Mononuclear cell (primary cell): Measurements from ENCODE around the gene TCHH. TPM values are rescaled to one million over a fixed set of nuclear protein-coding genes. Genes with fewer than 3 reads are reported as not detected.
"Not testable (repeated sequence)": the region's sequence is repeated elsewhere in the genome, so short reads cannot be mapped to it uniquely, and the experiment has no call there.

Experiments used
- H3K27me3 ChIP-seq: 2 replicates; pipeline ENCODE4 v1.6.0; 2011; ENCODE audit warnings: low read length, control low read depth; ENCODE audit not compliant: insufficient read depth
- H3K4me1 ChIP-seq: 2 replicates; pipeline ENCODE4 v1.5.1; 2011; ENCODE audit warnings: mild to moderate bottlenecking, low read length, control low read depth; ENCODE audit not compliant: insufficient read depth
- H3K4me3 ChIP-seq: 2 replicates; pipeline ENCODE4 v1.5.1; 2011; ENCODE audit warnings: mild to moderate bottlenecking, low read length, moderate library complexity
- H3K9me3 ChIP-seq: 2 replicates; pipeline ENCODE4 v1.5.1; 2011; ENCODE audit warnings: low read depth, mild to moderate bottlenecking, control low read depth, low read length
- total RNA-seq: library from RNA; depleted of rRNA; stranded (reverse); fragments of >200 nt; gene quantifications from one replicate; pipeline ENCODE4 v1.2.3, GENCODE V29; 2012

Gene TCHH
- not detected for total RNA-seq

- Histone ChIP-seq H3K4me1 (peaks cover 25% of the 10 kb centered on the region), H3K27me3 (peaks cover 91% of the 10 kb centered on the region), H3K4me3 (no peak within 1 kb of the TSS), H3K9me3 (no peaks in the 10 kb centered on the region)
Measured at GRCh38 chr1:152115344-152115743, at the start of gene TCHH. Gene TCHH (minus strand): TSS chr1:152115444. CDS start chr1:152114080, 1,364 bp downstream.

GRCh38 chr1:152164517-152165136 lies 49.4 kb upstream of the TCHH start:
- H3K27me3 ChIP-seq = no peaks in the 10 kb centered on the region
- peaks cover 79% of the 10 kb centered on the region for H3K4me1 ChIP-seq
- H3K4me3 ChIP-seq = no peak overlapping the region
- H3K9me3 ChIP-seq = no peaks in the 10 kb centered on the region

- peaks cover 63% of the 10 kb centered on the region for H3K4me1 ChIP-seq
- H3K4me3 ChIP-seq = no peak overlapping the region
Measured at GRCh38 chr1:152162792-152163463, 47.7 kb upstream of the TCHH start.

GRCh38 chr1:152160576-152160975 lies 45.3 kb upstream of the TCHH start:
- no peak overlapping the region for H3K4me3 ChIP-seq
- no peaks in the 10 kb centered on the region for H3K27me3 ChIP-seq
- H3K4me1 ChIP-seq = peaks cover 41% of the 10 kb centered on the region
- H3K9me3 ChIP-seq = no peaks in the 10 kb centered on the region

More at GRCh38 chr1:152162792-152163463, 47.7 kb upstream of the TCHH start:
- no peaks in the 10 kb centered on the region for H3K9me3 ChIP-seq
- no peaks in the 10 kb centered on the region for H3K27me3 ChIP-seq

GRCh38 chr1:152159144-152159543 lies 43.9 kb upstream of the TCHH start, which contains the start of gene RPTN:
Gene RPTN (minus strand): TSS chr1:152159228. CDS start chr1:152157889, 1,339 bp downstream.
- Histone ChIP-seq H3K9me3 (no peaks in the 10 kb centered on the region), H3K4me3 (no peak within 1 kb of the TSS), H3K27me3 (no peaks in the 10 kb centered on the region), H3K4me1 (peaks cover 29% of the 10 kb centered on the region)

- H3K9me3 ChIP-seq = no peaks in the 10 kb centered on the region
- H3K4me1 ChIP-seq = no peaks in the 10 kb centered on the region
- no peak overlapping the region for H3K4me3 ChIP-seq
- peaks cover 3% of the 10 kb centered on the region for H3K27me3 ChIP-seq
Measured at GRCh38 chr1:152153996-152154395, 38.8 kb upstream of the TCHH start.

GRCh38 chr1:152151646-152152045 lies 36.4 kb upstream of the TCHH start:
- Histone ChIP-seq H3K4me1 (no peaks in the 10 kb centered on the region), H3K9me3 (peaks cover 6% of the 10 kb centered on the region), H3K27me3 (peaks cover 3% of the 10 kb centered on the region)

GRCh38 chr1:152148981-152149380 lies 33.7 kb upstream of the TCHH start:
- Histone ChIP-seq H3K27me3 (peaks cover 3% of the 10 kb centered on the region), H3K9me3 (peaks cover 6% of the 10 kb centered on the region), H3K4me1 (no peaks in the 10 kb centered on the region), H3K4me3 (no peak overlapping the region)

More at GRCh38 chr1:152151646-152152045, 36.4 kb upstream of the TCHH start:
- H3K4me3 ChIP-seq = no peak overlapping the region

GRCh38 chr1:152148051-152148450 lies 32.8 kb upstream of the TCHH start:
- Histone ChIP-seq H3K4me3 (no peak overlapping the region), H3K4me1 (no peaks in the 10 kb centered on the region), H3K9me3 (peaks cover 6% of the 10 kb centered on the region), H3K27me3 (peaks cover 5% of the 10 kb centered on the region)

- no peaks in the 10 kb centered on the region for H3K4me1 ChIP-seq
- no peak overlapping the region for H3K4me3 ChIP-seq
- peaks cover 6% of the 10 kb centered on the region for H3K9me3 ChIP-seq
- H3K27me3 ChIP-seq = peaks cover 18% of the 10 kb centered on the region
Measured at GRCh38 chr1:152145769-152146168, 30.5 kb upstream of the TCHH start.

GRCh38 chr1:152144674-152145183 lies 29.5 kb upstream of the TCHH start:
- not testable (repeated sequence) for H3K4me1 ChIP-seq, H3K9me3 ChIP-seq, H3K4me3 ChIP-seq
- peaks cover 24% of the 10 kb centered on the region for H3K27me3 ChIP-seq

GRCh38 chr1:152143150-152143887 lies 28.1 kb upstream of the TCHH start:
- Histone ChIP-seq H3K9me3 (peaks cover 5% of the 10 kb centered on the region), H3K4me3 (no peak overlapping the region), H3K4me1 (no peaks in the 10 kb centered on the region), H3K27me3 (peaks cover 25% of the 10 kb centered on the region)

GRCh38 chr1:152141971-152142584 lies 26.8 kb upstream of the TCHH start:
- H3K4me3 ChIP-seq = no peak overlapping the region
- H3K4me1 ChIP-seq = no peaks in the 10 kb centered on the region
- peaks cover 26% of the 10 kb centered on the region for H3K27me3 ChIP-seq
- no peaks in the 10 kb centered on the region for H3K9me3 ChIP-seq

- peaks cover 12% of the 10 kb centered on the region for H3K9me3 ChIP-seq
- peaks cover 53% of the 10 kb centered on the region for H3K27me3 ChIP-seq
- no peaks in the 10 kb centered on the region for H3K4me1 ChIP-seq
- no peak overlapping the region for H3K4me3 ChIP-seq
Measured at GRCh38 chr1:152137215-152137614, 22.0 kb upstream of the TCHH start.

- Histone ChIP-seq H3K4me1 (no peaks in the 10 kb centered on the region), H3K4me3 (no peak overlapping the region), H3K27me3 (peaks cover 64% of the 10 kb centered on the region), H3K9me3 (peaks cover 12% of the 10 kb centered on the region)
Measured at GRCh38 chr1:152130186-152130585, 14.9 kb upstream of the TCHH start.
